Activated T-helper 1 cell treated with anti-CD3 and anti-CD28 coated beads, Interleukin-12 subunit alpha, Interleukin-12 subunit beta, Interleukin-2, Interleukin-4 antibody, amounts not matched to agents 30 ng/mL and 10 ng/mL and 1 ng/mL, durations not matched to agents 14 hours and 24 hours and 36 hours (primary cell): ENCODE results near the gene KCNT1. TPM values are rescaled to one million over a fixed set of nuclear protein-coding genes. Genes with fewer than 3 reads are reported as not detected.

ENCODE experiments used
- DNase-seq: peaks from one replicate; pipeline ENCODE4 v3.0.0; 2021; ENCODE audit warnings: low spot score
- H3K27ac Mint-ChIP-seq: one replicate; pipeline ENCODE4 v1.8.0; 2021; ENCODE audit warnings: mild to moderate bottlenecking, mixed read lengths
- H3K27me3 Mint-ChIP-seq: one replicate; pipeline ENCODE4 v1.8.0; 2022; ENCODE audit warnings: mild to moderate bottlenecking, moderate library complexity, mixed read lengths; ENCODE audit not compliant: insufficient read depth
- H3K36me3 Mint-ChIP-seq: one replicate; pipeline ENCODE4 v1.8.0; 2021; ENCODE audit warnings: low read depth, mixed read lengths
- H3K4me1 Mint-ChIP-seq: one replicate; pipeline ENCODE4 v1.8.0; 2021; ENCODE audit warnings: low read depth, mixed read lengths
- H3K4me3 Mint-ChIP-seq: one replicate; pipeline ENCODE4 v1.8.0; 2021; ENCODE audit warnings: mild to moderate bottlenecking, moderate library complexity, mixed read lengths
- H3K9me3 Mint-ChIP-seq: one replicate; pipeline ENCODE4 v1.8.0; 2021; ENCODE audit warnings: mixed read lengths
- intact Hi-C: fragments of 100-400 bp; cut with micrococcal nuclease; formaldehyde crosslinking; loops from one replicate; pipeline ENCODE4 v1.15.1; 2024
- total RNA-seq: library from RNA; stranded (reverse); gene quantifications from 2 replicates; pipeline ENCODE4 v1.2.3, GENCODE V29; 2022

KCNT1 gene
- total RNA-seq, 1 donor from 2014 or later, result not detected

- Mint-ChIP-seq H3K4me1 (no peaks in the 10 kb centered on the region), H3K27me3 (no peaks in the 10 kb centered on the region), H3K36me3 (no peaks in the 10 kb centered on the region), H3K27ac (no peak overlapping the region), H3K9me3 (no peaks in the 10 kb centered on the region), H3K4me3 (no peak overlapping the region)
- no peak for DNase-seq
- intact Hi-C loops, result no loop called here
These were observed 109.0 kb downstream of the KCNT1 start for GRCh38 chr9:135810806-135811575.

- no peak for DNase-seq
- Mint-ChIP-seq H3K4me1 (no peaks in the 10 kb centered on the region), H3K36me3 (peaks cover 4% of the 10 kb centered on the region), H3K27ac (no peak overlapping the region), H3K9me3 (no peaks in the 10 kb centered on the region), H3K27me3 (no peaks in the 10 kb centered on the region), H3K4me3 (no peak overlapping the region)
- intact Hi-C loops, result no loop called here
These were observed 109.8 kb downstream of the KCNT1 start for GRCh38 chr9:135811801-135812200.

- no peak for DNase-seq
- intact Hi-C loops, result no loop called here
- H3K27me3 Mint-ChIP-seq, result no peaks in the 10 kb centered on the region
- no peaks in the 10 kb centered on the region for H3K9me3 Mint-ChIP-seq
- no peak overlapping the region for H3K4me3 Mint-ChIP-seq
- no peaks in the 10 kb centered on the region for H3K4me1 Mint-ChIP-seq
- no peak overlapping the region for H3K27ac Mint-ChIP-seq
- H3K36me3 Mint-ChIP-seq, result peaks cover 5% of the 10 kb centered on the region
These were observed 111.0 kb downstream of the KCNT1 start for GRCh38 chr9:135812961-135813360.

- H3K4me3 Mint-ChIP-seq, result no peak overlapping the region
- intact Hi-C loops, result no loop called here
- H3K36me3 Mint-ChIP-seq, result peaks cover 5% of the 10 kb centered on the region
These were observed 111.8 kb downstream of the KCNT1 start for GRCh38 chr9:135813671-135814290.

GRCh38 chr9:135814421-135815095 is 112.6 kb downstream of the KCNT1 start:
- intact Hi-C loops, result no loop called here
- Mint-ChIP-seq H3K27me3 (no peaks in the 10 kb centered on the region), H3K4me1 (no peaks in the 10 kb centered on the region), H3K9me3 (no peaks in the 10 kb centered on the region), H3K36me3 (peaks cover 5% of the 10 kb centered on the region), H3K4me3 (no peak overlapping the region), H3K27ac (no peak overlapping the region)
- no peak for DNase-seq

More at GRCh38 chr9:135813671-135814290, 111.8 kb downstream of the KCNT1 start:
- H3K4me1 Mint-ChIP-seq, result no peaks in the 10 kb centered on the region
- no peaks in the 10 kb centered on the region for H3K27me3 Mint-ChIP-seq
- DNase-seq, result no peak
- H3K27ac Mint-ChIP-seq, result no peak overlapping the region
- H3K9me3 Mint-ChIP-seq, result no peaks in the 10 kb centered on the region

GRCh38 chr9:135815413-135815812 is 113.4 kb downstream of the KCNT1 start:
- Mint-ChIP-seq H3K27me3 (no peaks in the 10 kb centered on the region), H3K4me1 (no peaks in the 10 kb centered on the region), H3K9me3 (no peaks in the 10 kb centered on the region), H3K4me3 (no peak overlapping the region), H3K36me3 (peaks cover 5% of the 10 kb centered on the region), H3K27ac (no peak overlapping the region)
- intact Hi-C loops, result no loop called here
- no peak for DNase-seq

- Mint-ChIP-seq H3K9me3 (no peaks in the 10 kb centered on the region), H3K27me3 (no peaks in the 10 kb centered on the region), H3K4me3 (no peak overlapping the region), H3K27ac (no peak overlapping the region), H3K4me1 (no peaks in the 10 kb centered on the region), H3K36me3 (peaks cover 5% of the 10 kb centered on the region)
- intact Hi-C loops, result no loop called here
- DNase-seq, result no peak
These were observed 114.1 kb downstream of the KCNT1 start for GRCh38 chr9:135815830-135816650.

GRCh38 chr9:135816651-135816970 is 114.6 kb downstream of the KCNT1 start:
- H3K27ac Mint-ChIP-seq, result no peak overlapping the region
- H3K27me3 Mint-ChIP-seq, result no peaks in the 10 kb centered on the region
- H3K9me3 Mint-ChIP-seq, result no peaks in the 10 kb centered on the region
- H3K4me1 Mint-ChIP-seq, result no peaks in the 10 kb centered on the region
- peaks cover 5% of the 10 kb centered on the region for H3K36me3 Mint-ChIP-seq
- DNase-seq, result no peak
- intact Hi-C loops, result no loop called here
- no peak overlapping the region for H3K4me3 Mint-ChIP-seq

- H3K27ac Mint-ChIP-seq, result no peak overlapping the region
- no peaks in the 10 kb centered on the region for H3K27me3 Mint-ChIP-seq
- no peaks in the 10 kb centered on the region for H3K9me3 Mint-ChIP-seq
- no peak overlapping the region for H3K4me3 Mint-ChIP-seq
- H3K36me3 Mint-ChIP-seq, result peaks cover 10% of the 10 kb centered on the region
- intact Hi-C loops, result no loop called here
- no peak for DNase-seq
- no peaks in the 10 kb centered on the region for H3K4me1 Mint-ChIP-seq
These were observed 116.1 kb downstream of the KCNT1 start for GRCh38 chr9:135817951-135818717.

- Mint-ChIP-seq H3K27me3 (no peaks in the 10 kb centered on the region), H3K27ac (no peak overlapping the region), H3K4me1 (no peaks in the 10 kb centered on the region), H3K9me3 (no peaks in the 10 kb centered on the region), H3K36me3 (peaks cover 10% of the 10 kb centered on the region), H3K4me3 (no peak overlapping the region)
- intact Hi-C loops, result no loop called here
- DNase-seq, result no peak
These were observed 116.9 kb downstream of the KCNT1 start for GRCh38 chr9:135818718-135819475.

- no peaks in the 10 kb centered on the region for H3K9me3 Mint-ChIP-seq
- intact Hi-C loops, result no loop called here
- no peak for DNase-seq
- no peak overlapping the region for H3K4me3 Mint-ChIP-seq
- H3K4me1 Mint-ChIP-seq, result no peaks in the 10 kb centered on the region
- H3K27ac Mint-ChIP-seq, result no peak overlapping the region
- peaks cover 10% of the 10 kb centered on the region for H3K36me3 Mint-ChIP-seq
- H3K27me3 Mint-ChIP-seq, result no peaks in the 10 kb centered on the region
These were observed 117.9 kb downstream of the KCNT1 start for GRCh38 chr9:135819905-135820304.

GRCh38 chr9:135820661-135821060 is 118.7 kb downstream of the KCNT1 start:
- Mint-ChIP-seq H3K36me3 (peaks cover 10% of the 10 kb centered on the region), H3K27me3 (no peaks in the 10 kb centered on the region)

More at GRCh38 chr9:135820661-135821060, 118.7 kb downstream of the KCNT1 start:
- H3K4me3 Mint-ChIP-seq, result no peak overlapping the region
- intact Hi-C loops, result no loop called here
- H3K4me1 Mint-ChIP-seq, result no peaks in the 10 kb centered on the region
- no peak overlapping the region for H3K27ac Mint-ChIP-seq
- no peaks in the 10 kb centered on the region for H3K9me3 Mint-ChIP-seq
- no peak for DNase-seq
